ENCODE results near the gene BRD3. TPM values are rescaled to one million over a fixed set of nuclear protein-coding genes. Genes with fewer than 3 reads are reported as not detected.

Gene BRD3
- total RNA-seq, 1 donor from 2014 or later: 39.6 TPM

DNA sequence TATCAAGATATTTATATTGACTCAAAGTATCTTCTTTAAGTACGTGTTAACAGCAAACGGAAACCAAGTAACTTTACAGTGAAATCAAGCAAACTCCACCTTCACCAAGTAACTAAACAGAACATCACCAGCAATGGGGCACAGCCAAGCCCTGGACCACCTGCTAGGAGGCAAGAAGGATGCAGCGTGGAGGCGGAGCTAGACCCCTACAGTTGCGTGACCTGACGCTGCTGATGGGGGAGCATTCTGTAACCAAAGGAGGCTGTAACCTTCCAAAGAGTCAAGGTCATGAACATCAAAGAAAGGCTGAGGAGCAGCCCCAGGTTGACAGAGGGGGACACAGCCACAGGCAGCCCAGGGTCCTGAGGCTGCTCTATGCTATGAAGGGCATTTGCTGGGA lies 81.8 kb downstream of the BRD3 start:
- peaks cover 2% of the 10 kb centered on the region for H3K36me3 ChIP-seq (ENCODE audit: insufficient read depth, low read length)
- H3K9me3 Mint-ChIP-seq (ENCODE audit: unreplicated experiment): no peaks in the 10 kb centered on the region
- H3K9ac ChIP-seq (ENCODE audit: low read length): no peak overlapping the region
- peaks cover 9% of the 10 kb centered on the region for H3K4me1 Mint-ChIP-seq (ENCODE audit: low read depth, unreplicated experiment)
- no peak for DNase-seq (ENCODE audit: low read depth)
- H3K27ac ChIP-seq (ENCODE audit: low read depth, low read length): no peak overlapping the region
- H3K27ac Mint-ChIP-seq (ENCODE audit: unreplicated experiment): no peak overlapping the region
- peaks cover 5% of the 10 kb centered on the region for H3K36me3 Mint-ChIP-seq (ENCODE audit: low read depth, unreplicated experiment)
- H3K79me2 ChIP-seq (ENCODE audit: insufficient read depth, low read length): peaks cover 97% of the 10 kb centered on the region
- FAIRE-seq: no peak
- no peak overlapping the region for H3K4me3 Mint-ChIP-seq (ENCODE audit: unreplicated experiment)
- peaks cover 13% of the 10 kb centered on the region for H3K4me1 ChIP-seq (ENCODE audit: insufficient read depth, low read length)
- TF ChIP-seq, protein P1, sequence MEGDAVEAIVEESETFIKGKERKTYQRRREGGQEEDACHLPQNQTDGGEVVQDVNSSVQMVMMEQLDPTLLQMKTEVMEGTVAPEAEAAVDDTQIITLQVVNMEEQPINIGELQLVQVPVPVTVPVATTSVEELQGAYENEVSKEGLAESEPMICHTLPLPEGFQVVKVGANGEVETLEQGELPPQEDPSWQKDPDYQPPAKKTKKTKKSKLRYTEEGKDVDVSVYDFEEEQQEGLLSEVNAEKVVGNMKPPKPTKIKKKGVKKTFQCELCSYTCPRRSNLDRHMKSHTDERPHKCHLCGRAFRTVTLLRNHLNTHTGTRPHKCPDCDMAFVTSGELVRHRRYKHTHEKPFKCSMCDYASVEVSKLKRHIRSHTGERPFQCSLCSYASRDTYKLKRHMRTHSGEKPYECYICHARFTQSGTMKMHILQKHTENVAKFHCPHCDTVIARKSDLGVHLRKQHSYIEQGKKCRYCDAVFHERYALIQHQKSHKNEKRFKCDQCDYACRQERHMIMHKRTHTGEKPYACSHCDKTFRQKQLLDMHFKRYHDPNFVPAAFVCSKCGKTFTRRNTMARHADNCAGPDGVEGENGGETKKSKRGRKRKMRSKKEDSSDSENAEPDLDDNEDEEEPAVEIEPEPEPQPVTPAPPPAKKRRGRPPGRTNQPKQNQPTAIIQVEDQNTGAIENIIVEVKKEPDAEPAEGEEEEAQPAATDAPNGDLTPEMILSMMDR (IDR thresholded peaks at IDR 0.05; ENCODE audit: insufficient read depth, low read depth, low read length): no peak
- TF ChIP-seq EZH2 (IDR thresholded peaks at IDR 0.05; ENCODE audit: insufficient read depth, low read length): no peak
- H2AFZ ChIP-seq (ENCODE audit: low read depth, low read length): no peak overlapping the region
- H3K27me3 ChIP-seq (ENCODE audit: insufficient read depth, low read length): no peaks in the 10 kb centered on the region
- no peaks in the 10 kb centered on the region for H3K27me3 Mint-ChIP-seq (ENCODE audit: low read depth, unreplicated experiment)
- no peaks in the 10 kb centered on the region for H3K9me3 ChIP-seq (ENCODE audit: insufficient read depth, low read depth, low read length)
- H4K20me1 ChIP-seq (ENCODE audit: insufficient read depth, low read length): peaks cover 94% of the 10 kb centered on the region
- no peak overlapping the region for H3K4me2 ChIP-seq (ENCODE audit: low read length)
- no peak overlapping the region for H3K4me3 ChIP-seq (ENCODE audit: insufficient read depth, low read depth, low read length)

DNA sequence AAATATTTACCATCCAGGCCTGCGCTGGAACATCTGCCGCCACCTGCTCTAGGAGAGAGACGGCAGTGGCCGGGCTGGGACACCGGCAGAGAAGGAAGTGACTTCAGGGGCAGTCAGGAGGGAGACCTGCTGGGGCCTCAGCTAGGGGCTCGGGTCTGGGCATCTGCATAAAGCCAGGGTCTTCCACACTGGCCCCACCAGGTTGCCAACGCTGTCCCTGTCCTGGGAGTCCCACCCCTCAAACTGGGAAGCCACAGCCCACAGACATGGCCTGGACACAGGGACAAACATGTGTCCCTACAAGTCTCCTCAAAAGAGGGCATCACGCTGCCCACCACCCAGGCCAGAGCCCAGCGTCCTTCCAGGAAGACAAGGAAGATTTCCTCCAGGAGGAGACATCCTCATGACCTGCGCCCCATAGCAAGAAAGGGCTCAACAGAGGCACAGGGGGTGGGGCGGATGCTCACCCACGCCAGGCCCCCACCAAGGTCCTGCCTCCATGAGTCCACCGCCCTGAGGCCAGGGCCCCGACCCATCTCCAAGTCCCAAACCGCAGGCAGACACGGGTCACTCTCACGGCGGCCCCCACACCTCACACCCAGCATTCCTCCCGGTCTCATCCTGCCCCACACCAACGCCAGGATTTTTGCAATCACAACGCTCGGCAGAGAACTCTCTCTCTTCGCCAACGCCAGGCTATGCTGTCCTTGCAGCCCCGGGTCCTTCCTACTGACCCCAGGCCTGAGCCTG lies 84.7 kb downstream of the BRD3 start:
- FAIRE-seq: no peak
- H4K20me1 ChIP-seq (ENCODE audit: insufficient read depth, low read length): peaks cover 98% of the 10 kb centered on the region

More for the DNA sequence above, 84.7 kb downstream of the BRD3 start:
- H3K9me3 Mint-ChIP-seq (ENCODE audit: unreplicated experiment): no peaks in the 10 kb centered on the region
- H3K36me3 Mint-ChIP-seq (ENCODE audit: low read depth, unreplicated experiment): peaks cover 9% of the 10 kb centered on the region
- Histone ChIP-seq H3K36me3 (ENCODE audit: insufficient read depth, low read length) (peaks cover 2% of the 10 kb centered on the region), H3K27ac (ENCODE audit: low read depth, low read length) (no peak overlapping the region), H3K4me1 (ENCODE audit: insufficient read depth, low read length) (peaks cover 15% of the 10 kb centered on the region), H3K4me2 (ENCODE audit: low read length) (no peak overlapping the region), H3K9me3 (ENCODE audit: insufficient read depth, low read depth, low read length) (no peaks in the 10 kb centered on the region), H3K9ac (ENCODE audit: low read length) (no peak overlapping the region), H2AFZ (ENCODE audit: low read depth, low read length) (no peak overlapping the region), H3K4me3 (ENCODE audit: insufficient read depth, low read depth, low read length) (no peak overlapping the region), H3K79me2 (ENCODE audit: insufficient read depth, low read length) (peaks cover 98% of the 10 kb centered on the region), H3K27me3 (ENCODE audit: insufficient read depth, low read length) (no peaks in the 10 kb centered on the region)
- H3K27ac Mint-ChIP-seq (ENCODE audit: unreplicated experiment): no peak overlapping the region
- DNase-seq (ENCODE audit: low read depth): no peak
- H3K27me3 Mint-ChIP-seq (ENCODE audit: low read depth, unreplicated experiment): no peaks in the 10 kb centered on the region
- TF ChIP-seq, protein P1 (IDR thresholded peaks at IDR 0.05; ENCODE audit: insufficient read depth, low read depth, low read length): no peak
- no peak for TF ChIP-seq EZH2 (IDR thresholded peaks at IDR 0.05; ENCODE audit: insufficient read depth, low read length)
- no peak overlapping the region for H3K4me3 Mint-ChIP-seq (ENCODE audit: unreplicated experiment)
- peaks cover 8% of the 10 kb centered on the region for H3K4me1 Mint-ChIP-seq (ENCODE audit: low read depth, unreplicated experiment)

All from astrocyte (in vitro differentiated cells and primary cell).